Osteoblast (primary cell): ENCODE measurements around the gene MIER3. TPM values are rescaled to one million over a fixed set of nuclear protein-coding genes. Genes with fewer than 3 reads are reported as not detected.

Experiments
- DNase-seq: peaks from one replicate; pipeline ENCODE4 v3.0.0; 2011; ENCODE audit warnings: low spot score, mixed read lengths; ENCODE audit not compliant: insufficient read length; ENCODE audit errors: missing footprints
- H2AFZ ChIP-seq: 2 replicates; pipeline ENCODE4 v1.6.0; 2011; ENCODE audit warnings: mild to moderate bottlenecking, low read length
- H3K27ac ChIP-seq: 2 replicates; pipeline ENCODE4 v1.5.1; 2011; ENCODE audit warnings: mild to moderate bottlenecking, low read depth, low read length, moderate library complexity
- H3K27me3 ChIP-seq: 2 replicates; pipeline ENCODE4 v1.6.0; 2012; ENCODE audit warnings: mild to moderate bottlenecking, control low read depth, inconsistent platforms, low read length, moderate library complexity; ENCODE audit not compliant: insufficient read depth
- H3K36me3 ChIP-seq: 2 replicates; pipeline ENCODE4 v1.5.1; 2011; ENCODE audit warnings: mild to moderate bottlenecking, low read length, control low read depth, moderate library complexity; ENCODE audit not compliant: insufficient read depth
- H3K4me1 ChIP-seq: 2 replicates; pipeline ENCODE4 v1.5.1; 2011; ENCODE audit warnings: mild to moderate bottlenecking, low read length, control low read depth, moderate library complexity; ENCODE audit not compliant: insufficient read depth
- H3K4me2 ChIP-seq: 2 replicates; pipeline ENCODE4 v1.6.0; 2011; ENCODE audit warnings: mild to moderate bottlenecking, low read length; ENCODE audit not compliant: insufficient read depth
- H3K4me3 ChIP-seq: fragments of 200-600 bp; sonication (generic); 3 replicates; pipeline ENCODE4 v1.5.1; 2012; ENCODE audit warnings: mild to moderate bottlenecking, low read length, inconsistent platforms; ENCODE audit not compliant: insufficient read depth
- H3K79me2 ChIP-seq: 2 replicates; pipeline ENCODE4 v1.6.0; 2012; ENCODE audit warnings: mild to moderate bottlenecking, low read length, control low read depth, inconsistent platforms; ENCODE audit not compliant: insufficient read depth
- H3K9me3 ChIP-seq: 2 replicates; pipeline ENCODE4 v1.5.1; 2011; ENCODE audit warnings: low read depth, low read length, control low read depth
- H4K20me1 ChIP-seq: 2 replicates; pipeline ENCODE4 v1.6.0; 2012; ENCODE audit warnings: mild to moderate bottlenecking, low read length, control low read depth; ENCODE audit not compliant: insufficient read depth
- CTCF ChIP-seq: IDR thresholded peaks from 2 replicates; pipeline ENCODE4 v1.5.1; 2011; ENCODE audit warnings: mild to moderate bottlenecking, low read depth, low read length, moderate library complexity; ENCODE audit errors: extremely low read depth
- total RNA-seq: library from RNA; depleted of rRNA; stranded (reverse); fragments of >200 nt; gene quantifications from 2 replicates; pipeline ENCODE4 v1.2.3, GENCODE V29; 2012

MIER3 gene
- total RNA-seq, 1 donor: 29.7 TPM

GRCh38 chr5:56971275-56971674 lies 19.4 kb upstream of the MIER3 start:
- Histone ChIP-seq H3K27me3 (peaks cover 19% of the 10 kb centered on the region), H3K27ac (no peak overlapping the region), H3K36me3 (no peaks in the 10 kb centered on the region), H3K4me3 (no peak overlapping the region), H4K20me1 (no peaks in the 10 kb centered on the region), H3K4me2 (no peak overlapping the region), H3K9me3 (no peaks in the 10 kb centered on the region), H3K79me2 (no peaks in the 10 kb centered on the region), H2AFZ (no peak overlapping the region), H3K4me1 (no peaks in the 10 kb centered on the region)
- DNase-seq: no peak
- no peak for TF ChIP-seq CTCF

GRCh38 chr5:56964173-56964572 lies 12.2 kb upstream of the MIER3 start:
- DNase-seq: no peak
- no peak overlapping the region for H3K4me3 ChIP-seq
- no peaks in the 10 kb centered on the region for H3K9me3 ChIP-seq
- TF ChIP-seq CTCF: no peak
- no peak overlapping the region for H2AFZ ChIP-seq
- H3K27me3 ChIP-seq: peaks cover 19% of the 10 kb centered on the region
- H3K79me2 ChIP-seq: no peaks in the 10 kb centered on the region
- H4K20me1 ChIP-seq: no peaks in the 10 kb centered on the region
- H3K27ac ChIP-seq: no peak overlapping the region
- H3K4me2 ChIP-seq: no peak overlapping the region
- H3K36me3 ChIP-seq: no peaks in the 10 kb centered on the region
- no peaks in the 10 kb centered on the region for H3K4me1 ChIP-seq

- Histone ChIP-seq H3K9me3 (no peaks in the 10 kb centered on the region), H3K4me1 (no peaks in the 10 kb centered on the region), H2AFZ (no peak overlapping the region), H3K4me3 (no peak overlapping the region), H3K27ac (no peak overlapping the region), H3K36me3 (no peaks in the 10 kb centered on the region), H3K27me3 (peaks cover 18% of the 10 kb centered on the region), H3K79me2 (no peaks in the 10 kb centered on the region), H4K20me1 (no peaks in the 10 kb centered on the region), H3K4me2 (no peak overlapping the region)
- DNase-seq: no peak
- TF ChIP-seq CTCF: no peak
Measured at GRCh38 chr5:56963246-56963645, 11.3 kb upstream of the MIER3 start.

- no peaks in the 10 kb centered on the region for H3K36me3 ChIP-seq
- no peak overlapping the region for H3K4me2 ChIP-seq
- H3K79me2 ChIP-seq: no peaks in the 10 kb centered on the region
- H3K4me1 ChIP-seq: no peaks in the 10 kb centered on the region
- no peaks in the 10 kb centered on the region for H3K9me3 ChIP-seq
- peaks cover 16% of the 10 kb centered on the region for H3K27me3 ChIP-seq
- no peak overlapping the region for H3K27ac ChIP-seq
- no peaks in the 10 kb centered on the region for H4K20me1 ChIP-seq
- TF ChIP-seq CTCF: no peak
- no peak overlapping the region for H3K4me3 ChIP-seq
- DNase-seq: no peak
- H2AFZ ChIP-seq: no peak overlapping the region
Measured at GRCh38 chr5:56962286-56962685, 10.4 kb upstream of the MIER3 start.
